NCI-H2107 treated with DMSO at 0.1 percent for 48 hours (cell line): ENCODE measurements around the gene CACNA1S.
A peak's percentile ranks its signal among the peaks of the same experiment; 100 is the strongest.

Experiments used
- DNase-seq: peaks from one replicate; lab custom pipeline; 2025; ENCODE audit not compliant: unreplicated experiment; lab: John Stamatoyannopoulos, UW

Gene CACNA1S

GRCh38 chr1:201016211-201016651 lies 96.0 kb downstream of the CACNA1S start:
- DNase-seq: peak; percentile 79

- no peak for DNase-seq
Measured at GRCh38 chr1:201015551-201016091, 96.6 kb downstream of the CACNA1S start.

- no peak for DNase-seq
Measured at GRCh38 chr1:201014816-201015200, 97.4 kb downstream of the CACNA1S start.

GRCh38 chr1:201013991-201014815 lies 98.0 kb downstream of the CACNA1S start:
- DNase-seq: no peak

GRCh38 chr1:201013031-201013485 lies 99.2 kb downstream of the CACNA1S start:
- DNase-seq: no peak

- DNase-seq: peak; percentile 24
Measured at GRCh38 chr1:201011616-201012015, 100.6 kb downstream of the CACNA1S start.

- DNase-seq: no peak
Measured at GRCh38 chr1:201009962-201010645, 102.1 kb downstream of the CACNA1S start.

- DNase-seq: no peak
Measured at GRCh38 chr1:201008666-201009360, 103.4 kb downstream of the CACNA1S start.

GRCh38 chr1:201007481-201007880 lies 104.7 kb downstream of the CACNA1S start:
- DNase-seq: no peak

- DNase-seq: no peak
Measured at GRCh38 chr1:201006450-201006849, 105.8 kb downstream of the CACNA1S start.

GRCh38 chr1:201004732-201005131 lies 107.5 kb downstream of the CACNA1S start:
- DNase-seq: no peak

GRCh38 chr1:201004154-201004553 lies 108.1 kb downstream of the CACNA1S start:
- DNase-seq: no peak

- DNase-seq: no peak
Measured at GRCh38 chr1:201002510-201002909, 109.7 kb downstream of the CACNA1S start.

- no peak for DNase-seq
Measured at GRCh38 chr1:201001962-201002361, 110.3 kb downstream of the CACNA1S start.

- no peak for DNase-seq
Measured at GRCh38 chr1:201000391-201000790, 111.8 kb downstream of the CACNA1S start.

- DNase-seq: no peak
Measured at GRCh38 chr1:200999667-201000066, 112.6 kb downstream of the CACNA1S start.

GRCh38 chr1:200998323-200998722 lies 113.9 kb downstream of the CACNA1S start:
- no peak for DNase-seq

GRCh38 chr1:200992382-200993048 lies 119.7 kb downstream of the CACNA1S start:
- no peak for DNase-seq

- DNase-seq: no peak
Measured at GRCh38 chr1:200991097-200991614, 121.1 kb downstream of the CACNA1S start.

GRCh38 chr1:200990114-200990513 lies 122.1 kb downstream of the CACNA1S start:
- no peak for DNase-seq
